ENCODE measurements around the gene ALPG. TPM values are rescaled to one million over a fixed set of nuclear protein-coding genes. Genes with fewer than 3 reads are reported as not detected.

ALPG gene
- total RNA-seq, 1 experiment from 2014 or later = 1.2 TPM

- peak; percentile 13 for ATAC-seq
- H3K36me3 Mint-ChIP-seq = peaks cover 14% of the 10 kb centered on the region
- TF ChIP-seq FOXK1 (CRISPR knock-in tag; IDR thresholded peaks at IDR 0.05) (no peak), NR3C1 (CRISPR knock-in tag; conservative IDR thresholded peaks at IDR 0.05; ENCODE audit: low read depth) (no peak), CREM (CRISPR knock-in tag; IDR thresholded peaks at IDR 0.05) (0 out of 2 replicates have a peak, but pooled peaks have one; percentile 21), SOX15 (CRISPR knock-in tag; IDR thresholded peaks at IDR 0.05) (no peak), ELF4 (CRISPR knock-in tag; IDR thresholded peaks at IDR 0.05; ENCODE audit: low read depth) (no peak), MAX (CRISPR knock-in tag; IDR thresholded peaks at IDR 0.05) (peak; percentile 56; the same call in 1 of the 2 replicates), ZNF317 (CRISPR knock-in tag; IDR thresholded peaks at IDR 0.05; ENCODE audit: borderline replicate concordance, low read depth) (peak; percentile 43; the same call in 1 of the 2 replicates), ARID4B (CRISPR knock-in tag; IDR thresholded peaks at IDR 0.05; ENCODE audit: borderline replicate concordance) (0 out of 2 replicates have a peak, but pooled peaks have one; percentile 21), FOXP4 (CRISPR knock-in tag; IDR thresholded peaks at IDR 0.05) (peak; percentile 70; the same call in 1 of the 2 replicates), ZNF121 (CRISPR knock-in tag; IDR thresholded peaks at IDR 0.05) (no peak), USF1 (CRISPR knock-in tag; IDR thresholded peaks at IDR 0.05) (peak; percentile 30; the same call in 1 of the 2 replicates), MYBL2 (CRISPR knock-in tag; IDR thresholded peaks at IDR 0.05) (0 out of 2 replicates have a peak, but pooled peaks have one; percentile 17), HMGXB4 (CRISPR knock-in tag; IDR thresholded peaks at IDR 0.05) (peak; percentile 93), KAT7 (CRISPR knock-in tag; IDR thresholded peaks at IDR 0.05; ENCODE audit: borderline replicate concordance) (peak; percentile 26; the same call in 1 of the 2 replicates), FOXP1 (CRISPR knock-in tag; IDR thresholded peaks at IDR 0.05; ENCODE audit: borderline replicate concordance) (peak; percentile 43; the same call in 1 of the 2 replicates)
- ChIA-PET CTCF (interaction anchor here (0.8 to 1.9 kb wide), 13 partner anchors 10 to 520 kb away, joined by 3 to 6 read pairs (median 4); no protein-coding TSS in a partner anchor), POLR2A (interaction anchor here (0.6 to 1.3 kb wide), 5 partner anchors 9 to 32 kb away, joined by 3 to 4 read pairs (median 4); no protein-coding TSS in a partner anchor)
- peaks cover 5% of the 10 kb centered on the region for H3K9me3 Mint-ChIP-seq
- H3K4me3 Mint-ChIP-seq = peak overlapping the region; percentile 77
- peak; percentile 61 for DNase-seq (ENCODE audit: low spot score)
- H3K27me3 Mint-ChIP-seq (ENCODE audit: low read depth) = peaks cover 76% of the 10 kb centered on the region
- H3K27ac Mint-ChIP-seq = no peak overlapping the region
- H3K4me1 Mint-ChIP-seq = peaks cover 45% of the 10 kb centered on the region
Measured at GRCh38 chr2:232420463-232421188, 14.0 kb downstream of the ALPG start.

All from WTC11 (cell line).